Immature natural killer cell (primary cell): ENCODE data around the gene URB1. TPM values are rescaled to one million over a fixed set of nuclear protein-coding genes. Genes with fewer than 3 reads are reported as not detected.
"Not testable (repeated sequence)": the region's sequence is repeated elsewhere in the genome, so short reads cannot be mapped to it uniquely, and the experiment has no call there.

ENCODE experiments used
- DNase-seq, 3 donors: peaks; one replicate each; pipeline ENCODE4 v3.0.0; 2022; ENCODE audit warnings: mixed read lengths in 1 of 3
- H3K27ac Mint-ChIP-seq, 6 donors: one replicate each; pipeline ENCODE4 v1.8.0; 2020; ENCODE audit warnings: mixed read lengths in 6 of 6, mild to moderate bottlenecking in 5 of 6, inconsistent platforms in 4 of 6, moderate library complexity in 3 of 6
- H3K27me3 Mint-ChIP-seq, 3 donors: one replicate each; pipeline ENCODE4 v1.8.0; 2020 to 2021; ENCODE audit warnings: low read depth in 3 of 3, mild to moderate bottlenecking in 3 of 3, mixed read lengths in 3 of 3, moderate library complexity in 3 of 3, inconsistent platforms in 1 of 3
- H3K36me3 Mint-ChIP-seq, 3 donors: one replicate each; pipeline ENCODE4 v1.8.0; 2020; ENCODE audit warnings: mixed read lengths in 3 of 3, inconsistent platforms in 2 of 3, mild to moderate bottlenecking in 2 of 3
- H3K4me1 Mint-ChIP-seq, 2 donors: one replicate each; pipeline ENCODE4 v1.8.0; 2020; ENCODE audit warnings: inconsistent platforms in 2 of 2, mild to moderate bottlenecking in 2 of 2, mixed read lengths in 2 of 2, moderate library complexity in 1 of 2
- H3K4me3 Mint-ChIP-seq, 5 donors: one replicate each; pipeline ENCODE4 v1.8.0; 2020; ENCODE audit warnings: mild to moderate bottlenecking in 5 of 5, mixed read lengths in 5 of 5, inconsistent platforms in 3 of 5, moderate library complexity in 3 of 5
- H3K9me3 Mint-ChIP-seq, 6 donors: one replicate each; pipeline ENCODE4 v1.8.0; 2020; ENCODE audit warnings: mild to moderate bottlenecking in 6 of 6, mixed read lengths in 6 of 6, inconsistent platforms in 4 of 6, moderate library complexity in 3 of 6
- polyA plus RNA-seq, 3 donors: library from polyadenylated mRNA; unstranded; fragments of 300-500 nt; fragmentation: Illumina TruSeq; gene quantifications; one replicate each; pipeline ENCODE4 v1.2.3, GENCODE V29; 2021

URB1 gene
- polyA plus RNA-seq, 3 donors from 2014 or later = 1.1 to 2.3 (median 1.3) TPM

- Mint-ChIP-seq H3K36me3 (peaks cover 0 to 3% (median 0%) of the 10 kb centered on the region in 3 donors), H3K27ac (no peak overlapping the region)
These were observed 109.8 kb downstream of the URB1 start for GRCh38 chr21:32282992-32283391.

GRCh38 chr21:32281531-32281930 is 111.3 kb downstream of the URB1 start:
- peaks cover 25 to 34% of the 10 kb centered on the region in 2 donors for H3K4me1 Mint-ChIP-seq
- H3K9me3 Mint-ChIP-seq = no peaks in the 10 kb centered on the region
- H3K27ac Mint-ChIP-seq = no peak overlapping the region
- DNase-seq = no peak
- no peak overlapping the region for H3K4me3 Mint-ChIP-seq
- peaks cover 0 to 3% (median 0%) of the 10 kb centered on the region in 3 donors for H3K36me3 Mint-ChIP-seq
- H3K27me3 Mint-ChIP-seq = peaks cover 6 to 21% (median 8%) of the 10 kb centered on the region in 3 donors

More at GRCh38 chr21:32282992-32283391, 109.8 kb downstream of the URB1 start:
- H3K4me3 Mint-ChIP-seq = no peak overlapping the region
- H3K27me3 Mint-ChIP-seq = peaks cover 6 to 21% (median 8%) of the 10 kb centered on the region in 3 donors
- peaks cover 22 to 28% of the 10 kb centered on the region in 2 donors for H3K4me1 Mint-ChIP-seq
- H3K9me3 Mint-ChIP-seq = no peaks in the 10 kb centered on the region
- DNase-seq = no peak

- peaks cover 0 to 11% (median 3%) of the 10 kb centered on the region in 3 donors for H3K36me3 Mint-ChIP-seq
- peak overlapping the region; percentile 98 to 100 (median 99) for H3K4me3 Mint-ChIP-seq
- no peak for DNase-seq
- peak overlapping the region; percentile 92 to 97 (median 94) for H3K27ac Mint-ChIP-seq
- peaks cover 6 to 21% (median 8%) of the 10 kb centered on the region in 3 donors for H3K27me3 Mint-ChIP-seq
- H3K4me1 Mint-ChIP-seq = peaks cover 25 to 34% of the 10 kb centered on the region in 2 donors
- no peaks in the 10 kb centered on the region for H3K9me3 Mint-ChIP-seq
These were observed 113.5 kb downstream of the URB1 start for GRCh38 chr21:32279377-32279680.

DNA sequence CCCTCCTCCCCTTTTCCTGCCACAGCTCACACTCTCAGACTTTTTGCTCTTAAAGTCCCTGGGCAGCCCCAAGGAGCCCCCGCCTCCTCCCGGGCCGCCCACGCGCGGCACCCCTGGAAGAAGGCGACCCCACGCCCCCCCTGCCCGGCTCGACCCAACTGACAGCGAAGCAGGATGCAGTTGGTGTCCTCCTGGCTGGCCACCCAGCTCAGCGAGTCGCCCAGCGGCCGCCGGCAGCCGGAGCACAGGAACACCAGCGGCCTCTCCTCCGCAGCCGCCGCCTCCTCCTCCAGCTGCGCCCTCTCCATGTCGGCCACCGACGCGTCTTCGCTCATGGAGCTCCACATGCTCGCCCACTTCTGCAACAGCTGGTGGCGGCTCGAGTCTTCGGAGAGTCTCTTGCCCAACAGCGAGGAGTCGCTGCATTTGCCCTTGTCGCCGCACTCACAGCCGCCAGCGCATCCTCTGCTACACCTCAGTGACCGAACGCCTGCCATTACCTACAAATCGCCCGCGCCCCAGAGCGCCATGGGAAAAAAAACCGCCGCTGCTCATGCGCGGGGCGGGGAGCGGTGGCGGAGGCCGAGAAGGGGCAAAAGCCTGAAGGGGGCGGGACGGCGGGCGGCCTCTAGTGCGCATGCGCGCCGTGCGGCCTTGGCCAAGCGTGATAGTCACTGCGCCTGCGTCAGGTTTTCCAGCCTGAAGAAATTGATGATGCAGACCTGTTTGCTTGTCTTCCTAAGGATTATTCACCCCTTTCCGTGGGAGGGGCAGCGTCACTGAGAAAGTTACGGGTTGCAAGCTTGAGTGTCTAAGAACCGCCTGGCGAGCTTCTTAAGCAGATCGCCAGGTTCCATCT is 114.1 kb downstream of the URB1 start, which contains the start of gene MIS18A:
Gene MIS18A, minus strand, starts transcription at position 532 of the 859 bp plus-strand sequence. Its CDS starts 35 bp downstream, at position 497.
- peak; percentile 95 to 96 (median 96) for DNase-seq
- peaks cover 0 to 12% (median 3%) of the 10 kb centered on the region in 3 donors for H3K36me3 Mint-ChIP-seq
- peak within 1 kb of the TSS; percentile 98 to 100 (median 99) for H3K4me3 Mint-ChIP-seq
- peaks cover 25 to 34% of the 10 kb centered on the region in 2 donors for H3K4me1 Mint-ChIP-seq
- H3K9me3 Mint-ChIP-seq = no peaks in the 10 kb centered on the region
- H3K27ac Mint-ChIP-seq = peak within 1 kb of the TSS; percentile 92 to 97 (median 94)
- H3K27me3 Mint-ChIP-seq = peaks cover 6 to 21% (median 8%) of the 10 kb centered on the region in 3 donors

DNA sequence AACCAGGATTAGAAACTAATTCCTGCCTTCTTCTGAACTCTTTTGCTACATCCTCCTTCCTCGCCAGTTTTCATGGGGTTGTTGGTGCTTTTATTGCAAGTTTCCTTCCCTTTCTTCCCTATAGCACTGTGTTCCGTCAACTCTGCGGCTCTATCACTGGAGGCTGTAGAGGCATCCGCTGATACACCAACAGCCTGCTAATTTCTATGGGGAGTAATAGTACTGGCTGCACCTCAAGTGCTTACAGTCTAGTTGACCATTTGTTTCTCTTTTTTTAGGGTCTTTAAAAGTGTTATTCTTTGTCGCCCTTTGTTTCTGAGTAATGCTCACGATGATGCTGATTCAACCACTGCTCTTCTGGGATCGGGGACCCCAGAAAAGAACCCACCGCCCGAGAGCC is 114.7 kb downstream of the URB1 start:
- Mint-ChIP-seq H3K4me3 (peak overlapping the region; percentile 98 to 100 (median 99)), H3K27me3 (peaks cover 6 to 21% (median 8%) of the 10 kb centered on the region in 3 donors), H3K4me1 (peaks cover 25 to 34% of the 10 kb centered on the region in 2 donors), H3K27ac (peak overlapping the region; percentile 17 to 94 (median 62)), H3K36me3 (peaks cover 0 to 14% (median 3%) of the 10 kb centered on the region in 3 donors), H3K9me3 (no peaks in the 10 kb centered on the region)
- no peak for DNase-seq

DNA sequence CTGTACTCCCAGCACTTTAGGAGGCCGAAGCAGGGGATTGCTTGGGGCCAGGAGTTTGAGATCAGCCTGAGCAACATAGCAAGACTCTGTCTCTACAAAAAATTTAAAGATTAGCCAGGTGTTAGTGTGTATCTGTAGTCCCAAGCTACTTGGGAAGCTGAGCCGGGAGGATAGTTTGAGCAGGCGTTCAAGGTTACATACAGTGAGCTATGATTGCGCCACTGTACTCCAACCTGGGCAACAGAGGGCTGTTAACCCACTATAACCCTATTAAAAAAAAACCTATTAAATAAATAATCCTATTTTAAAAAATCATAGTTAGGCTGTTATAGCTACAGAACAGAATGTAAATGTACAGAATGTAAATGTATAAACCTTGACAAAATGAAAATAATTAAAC is 116.1 kb downstream of the URB1 start:
- DNase-seq = no peak
- peaks cover 6 to 21% (median 8%) of the 10 kb centered on the region in 3 donors for H3K27me3 Mint-ChIP-seq
- H3K27ac Mint-ChIP-seq = no peak overlapping the region
- peak overlapping the region in 2 of 5 donors; percentile 41 to 46 for H3K4me3 Mint-ChIP-seq
- peaks cover 0 to 14% (median 3%) of the 10 kb centered on the region in 3 donors for H3K36me3 Mint-ChIP-seq
- H3K4me1 Mint-ChIP-seq = peaks cover 25 to 34% of the 10 kb centered on the region in 2 donors
- H3K9me3 Mint-ChIP-seq = no peaks in the 10 kb centered on the region

DNA sequence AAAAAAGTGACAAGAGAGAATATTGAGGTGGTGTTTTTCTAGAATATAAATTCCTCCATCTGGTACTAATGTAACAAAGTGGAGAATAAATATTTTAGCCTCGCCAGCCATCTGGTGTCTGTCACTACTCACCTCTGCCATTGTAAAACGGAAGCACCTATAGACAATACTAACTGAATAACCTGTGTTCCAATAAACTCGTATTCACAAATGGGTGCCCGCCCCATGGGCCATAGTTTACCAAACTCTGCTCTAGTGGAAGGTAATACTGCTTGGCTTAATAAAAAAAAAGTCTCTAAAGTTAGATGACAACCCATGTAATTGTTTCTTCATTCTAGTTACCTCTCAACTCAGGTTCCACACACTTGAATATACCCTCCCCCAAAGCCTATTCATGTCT is 122.1 kb downstream of the URB1 start:
- H3K4me3 Mint-ChIP-seq = no peak overlapping the region
- no peaks in the 10 kb centered on the region for H3K9me3 Mint-ChIP-seq
- no peak for DNase-seq
- H3K27ac Mint-ChIP-seq = no peak overlapping the region
- no peaks in the 10 kb centered on the region for H3K27me3 Mint-ChIP-seq
- peaks cover 6 to 26% (median 7%) of the 10 kb centered on the region in 3 donors for H3K36me3 Mint-ChIP-seq
- H3K4me1 Mint-ChIP-seq = no peaks in the 10 kb centered on the region

- not testable (repeated sequence) for H3K4me3 Mint-ChIP-seq, H3K9me3 Mint-ChIP-seq, H3K4me1 Mint-ChIP-seq, DNase-seq, H3K27ac Mint-ChIP-seq, H3K27me3 Mint-ChIP-seq
- peaks cover 6 to 12% (median 6%) of the 10 kb centered on the region in 3 donors for H3K36me3 Mint-ChIP-seq
These were observed 127.5 kb downstream of the URB1 start for GRCh38 chr21:32265321-32265720.

DNA sequence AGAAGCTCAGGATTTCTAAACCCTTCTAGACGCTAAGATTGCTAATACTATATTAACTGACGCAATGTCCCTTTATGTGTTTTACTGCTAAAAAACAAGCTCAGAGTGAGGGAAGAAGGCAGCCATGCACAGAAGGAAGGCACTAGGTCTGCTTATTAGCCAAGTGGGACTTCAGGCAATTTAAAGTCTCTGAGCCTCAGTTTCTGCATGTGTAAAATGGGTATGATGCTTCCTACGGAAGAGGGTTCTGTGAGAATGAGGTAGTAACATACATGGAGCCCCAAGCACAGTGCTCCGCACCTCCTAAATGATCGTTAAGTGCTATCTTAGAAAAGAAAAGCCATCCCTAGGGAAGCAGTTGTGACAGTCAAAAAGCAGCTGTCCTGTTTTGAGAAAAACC is 130.9 kb downstream of the URB1 start:
- Mint-ChIP-seq H3K27ac (no peak overlapping the region), H3K4me1 (no peaks in the 10 kb centered on the region), H3K4me3 (no peak overlapping the region), H3K36me3 (peaks cover 0 to 6% (median 6%) of the 10 kb centered on the region in 3 donors), H3K27me3 (peaks cover 0 to 3% (median 3%) of the 10 kb centered on the region in 3 donors), H3K9me3 (peaks cover 0 to 3% (median 0%) of the 10 kb centered on the region in 6 donors)
- no peak for DNase-seq

Other genes with a start within 250 kb of the URB1 start
- 10 to 100 TPM in 1 of 3 donors, 1 to 10 TPM in 2; 6.3 to 10.3 (median 8.7) TPM for gene MIS18A, start 114.0 kb downstream of the URB1 start, polyA plus RNA-seq
- gene MRAP, start 94.2 kb downstream of the URB1 start, polyA plus RNA-seq = not detected
- 10 to 100 TPM in 2 of 3 donors, 1 to 10 TPM in 1; 9.0 to 33.8 (median 20.0) TPM for gene EVA1C, start 19.7 kb upstream of the URB1 start, polyA plus RNA-seq
- under 1 TPM in 2 of 3 donors, not detected in 1; 0.31 to 0.75 TPM for gene TCP10L, start 192.5 kb upstream of the URB1 start, polyA plus RNA-seq
- gene CFAP298, start 219.4 kb upstream of the URB1 start, polyA plus RNA-seq = 10 to 100 TPM; 40.2 to 56.2 (median 46.8) TPM